IMR-90 (cell line): ENCODE results near the gene PNPLA5. TPM values are rescaled to one million over a fixed set of nuclear protein-coding genes. Genes with fewer than 3 reads are reported as not detected.

Experiments
- ATAC-seq: fragments of 200-7000 bp; cut with Tn5 transposase; 2 replicates; pipeline ENCODE4 v1.9.1; 2020; ENCODE audit warnings: low read depth, mild to moderate bottlenecking, moderate library complexity
- BruUV-seq: library from RNA; stranded (reverse); fragments of 400-500 nt; replicated peaks from 2 replicates; lab custom pipeline; 2021; lab: Mats Ljungman, UMichigan
- CTCF ChIA-PET: fragments of 300-600 bp; formaldehyde crosslinking; extraction: SDS; loops from one replicate; lab custom pipeline; 2021; ENCODE audit warnings: antibody characterized with exemption; lab: Yijun Ruan, JAX
- POLR2A ChIA-PET: fragments of 300-600 bp; sonication (Branson Sonifier 250); formaldehyde crosslinking; loops from one replicate; lab custom pipeline; 2022; ENCODE audit warnings: antibody characterized with exemption; ENCODE audit not compliant: unreplicated experiment; lab: Charles Lee
- DNase-seq: peaks from one replicate; pipeline ENCODE4 v3.0.0; 2013
- H2AFZ ChIP-seq: replicated peaks from 2 replicates; pipeline ENCODE3; 2013; ENCODE audit warnings: low read length, mild to moderate bottlenecking; ENCODE audit not compliant: poor library complexity
- H2AK5ac ChIP-seq: 2 replicates; pipeline ENCODE4 v1.6.1; 2013; ENCODE audit warnings: low read depth, low read length, inconsistent platforms
- H2AK9ac ChIP-seq: replicated peaks from 2 replicates; pipeline ENCODE3; 2013; ENCODE audit warnings: mild to moderate bottlenecking, low read depth, low read length, moderate library complexity; ENCODE audit not compliant: poor library complexity
- H2BK120ac ChIP-seq: 2 replicates; pipeline ENCODE4 v1.6.1; 2013; ENCODE audit warnings: low read depth, low read length, inconsistent platforms
- H2BK15ac ChIP-seq: 3 replicates; pipeline ENCODE4 v1.6.1; 2013; ENCODE audit warnings: low read depth, low read length, inconsistent platforms
- H2BK20ac ChIP-seq: 2 replicates; pipeline ENCODE4 v1.6.1; 2013; ENCODE audit warnings: low read depth, mild to moderate bottlenecking, inconsistent platforms, low read length, moderate library complexity
- H2BK5ac ChIP-seq: 2 replicates; pipeline ENCODE4 v1.6.1; 2013; ENCODE audit warnings: mild to moderate bottlenecking, low read depth, low read length, inconsistent platforms; ENCODE audit not compliant: poor library complexity, severe bottlenecking
- H3K14ac ChIP-seq: replicated peaks from 2 replicates; pipeline ENCODE4 v1.6.1; 2013; ENCODE audit warnings: low read depth, low read length, inconsistent platforms
- H3K18ac ChIP-seq: 2 replicates; pipeline ENCODE4 v1.6.1; 2013; ENCODE audit warnings: low read depth, low read length, control low read depth
- H3K23ac ChIP-seq: 2 replicates; pipeline ENCODE4 v1.6.1; 2013; ENCODE audit warnings: low read depth, low read length, inconsistent platforms
- H3K27ac ChIP-seq: 2 replicates; pipeline ENCODE4 v1.5.1; 2013; ENCODE audit warnings: mild to moderate bottlenecking, control low read depth, low read length; ENCODE audit not compliant: insufficient read depth
- H3K27me3 ChIP-seq: 2 replicates; pipeline ENCODE4 v1.6.1; 2013; ENCODE audit warnings: low read length; ENCODE audit not compliant: control insufficient read depth, insufficient read depth
- H3K36me3 ChIP-seq: 2 replicates; pipeline ENCODE4 v1.6.1; 2013; ENCODE audit warnings: low read length, mixed read lengths; ENCODE audit not compliant: control insufficient read depth, insufficient read depth
- H3K4ac ChIP-seq: 2 replicates; pipeline ENCODE4 v1.6.1; 2013; ENCODE audit warnings: low read depth, low read length, inconsistent platforms
- H3K4me1 ChIP-seq: 2 replicates; pipeline ENCODE4 v1.6.1; 2013; ENCODE audit warnings: low read length, mixed read lengths; ENCODE audit not compliant: control insufficient read depth, insufficient read depth
- H3K4me2 ChIP-seq: 2 replicates; pipeline ENCODE4 v1.6.1; 2013; ENCODE audit warnings: low read depth, mild to moderate bottlenecking, control low read depth, low read length, moderate library complexity
- H3K4me3 ChIP-seq: 2 replicates; pipeline ENCODE4 v1.5.1; 2013; ENCODE audit warnings: low read depth, mild to moderate bottlenecking, control low read depth, low read length, moderate library complexity; ENCODE audit not compliant: insufficient read depth
- H3K56ac ChIP-seq: 2 replicates; pipeline ENCODE4 v1.6.1; 2013; ENCODE audit warnings: low read length, inconsistent platforms; ENCODE audit not compliant: insufficient read depth; ENCODE audit errors: extremely low read depth
- H3K79me1 ChIP-seq, 2 experiments: 2 replicates each; pipeline ENCODE4 v1.6.1; 2013; ENCODE audit warnings: low read length in 2 of 2, inconsistent platforms in 1 of 2, low read depth in 1 of 2
- H3K9ac ChIP-seq: 2 replicates; pipeline ENCODE4 v1.6.1; 2013; ENCODE audit warnings: low read depth, low read length, control low read depth
- H3K9me1 ChIP-seq: 2 replicates; pipeline ENCODE4 v1.6.1; 2013; ENCODE audit warnings: low read length, inconsistent platforms; ENCODE audit not compliant: insufficient read depth
- H3K9me3 ChIP-seq: 2 replicates; pipeline ENCODE4 v1.6.1; 2013; ENCODE audit warnings: low read length; ENCODE audit not compliant: control insufficient read depth, insufficient read depth
- H4K20me1 ChIP-seq: 2 replicates; pipeline ENCODE4 v1.6.1; 2013; ENCODE audit warnings: low read length, inconsistent platforms; ENCODE audit not compliant: insufficient read depth
- H4K5ac ChIP-seq: 2 replicates; pipeline ENCODE4 v1.6.1; 2013; ENCODE audit warnings: mild to moderate bottlenecking, low read depth, low read length, control low read depth
- H4K8ac ChIP-seq, 2 experiments: 2 replicates each; pipeline ENCODE4 v1.6.1; 2013; ENCODE audit warnings: low read depth in 2 of 2, low read length in 2 of 2, control low read depth in 1 of 2, inconsistent platforms in 1 of 2
- H4K91ac ChIP-seq: 2 replicates; pipeline ENCODE4 v1.6.1; 2013; ENCODE audit warnings: low read depth, low read length, inconsistent platforms; ENCODE audit not compliant: insufficient read depth
- BHLHE40 ChIP-seq: fragments of 150-350 bp; IDR thresholded peaks from 2 replicates; pipeline ENCODE4 v1.6.1; 2016; ENCODE audit warnings: mild to moderate bottlenecking, low read depth, low read length
- CEBPB ChIP-seq: IDR thresholded peaks from 2 replicates; pipeline ENCODE4 v1.6.1; 2012; ENCODE audit warnings: low read depth, low read length, improper control_type of control experiment
- CHD1 ChIP-seq: IDR thresholded peaks from 2 replicates; pipeline ENCODE4 v1.6.1; 2012; ENCODE audit warnings: low read depth, low read length, improper control_type of control experiment
- CTCF ChIP-seq: conservative IDR thresholded peaks from 2 replicates; pipeline ENCODE4 v1.5.1; 2012; ENCODE audit warnings: mild to moderate bottlenecking, low read depth, low read length, improper control_type of control experiment
- FOS ChIP-seq: fragments of 150-350 bp; IDR thresholded peaks from 2 replicates; pipeline ENCODE4 v1.6.1; 2016; ENCODE audit warnings: low read depth, low read length
- MAFK ChIP-seq: IDR thresholded peaks from 2 replicates; pipeline ENCODE4 v1.6.1; 2012; ENCODE audit warnings: low read depth, low read length, improper control_type of control experiment
- MAZ ChIP-seq: IDR thresholded peaks from 2 replicates; pipeline ENCODE4 v1.6.1; 2012; ENCODE audit warnings: low read depth, mild to moderate bottlenecking, low read length, improper control_type of control experiment, moderate library complexity, borderline replicate concordance
- MXI1 ChIP-seq: IDR thresholded peaks from 2 replicates; pipeline ENCODE4 v1.6.1; 2012; ENCODE audit warnings: low read depth, mild to moderate bottlenecking, low read length, moderate library complexity, borderline replicate concordance
- POLR2A ChIP-seq: IDR thresholded peaks from 2 replicates; pipeline ENCODE4 v1.6.1; 2012; ENCODE audit warnings: mild to moderate bottlenecking, low read depth, low read length
- RFX5 ChIP-seq: IDR thresholded peaks from 2 replicates; pipeline ENCODE4 v1.8.0; 2012; ENCODE audit warnings: low read depth, mild to moderate bottlenecking, low read length, moderate library complexity
- WGBS, 2 experiments: methylation state at CpG; one replicate each; pipeline versions ENCODE4 v1.1.5 to v1.1.7; 2013; ENCODE audit warnings: missing lambda C conversion rate in 2 of 2; ENCODE audit not compliant: insufficient read length in 1 of 2; ENCODE audit errors: extremely low coverage in 2 of 2; 5-methylcytosine and 5-hydroxymethylcytosine counted together
- dilution Hi-C: fragments of 300-500 bp; cut with HindIII; formaldehyde crosslinking; loops from one replicate; pipeline ENCODE4 v1.14.3; 2018; ENCODE audit warnings: low sequenced_read_pairs; ENCODE audit not compliant: unreplicated experiment
- in situ Hi-C: fragments of 300-500 bp; cut with MboI; formaldehyde crosslinking; loops from 3 replicates; pipeline ENCODE4 v1.14.3; 2019; ENCODE audit warnings: low sequenced_read_pairs, inconsistent platforms, mixed read lengths
- intact Hi-C: fragments of 100-400 bp; cut with micrococcal nuclease; formaldehyde crosslinking; loops from 2 replicates; pipeline ENCODE4 v1.10.0; 2022
- polyA plus RNA-seq, 3 experiments: library from polyadenylated mRNA; depleted of rRNA; stranded (reverse); fragments of >200 nt; gene quantifications; 2 replicates each; pipeline ENCODE4 v1.2.3, GENCODE V29; 2012; ENCODE audit warnings: low replicate concordance in 1 of 3
- total RNA-seq: library from RNA; depleted of rRNA; stranded (reverse); fragments of >200 nt; gene quantifications from 2 replicates; pipeline ENCODE4 v1.2.3, GENCODE V29; 2012

Gene PNPLA5
- total and polyA plus RNA-seq, 2 of the 4 experiments (the other 2 are of a cell fraction), result 0.18 to 0.44 TPM

GRCh38 chr22:43921370-43921769 is 29.6 kb upstream of the PNPLA5 start:
- Histone ChIP-seq H3K4me3 (no peak overlapping the region), H4K91ac (peak overlapping the region; percentile 86), H3K9ac (no peak overlapping the region), H3K56ac (peak overlapping the region; percentile 16; the same call in 1 of the 2 replicates), H3K18ac (peak overlapping the region; percentile 59; the same call in 1 of the 2 replicates), H3K9me3 (no peaks in the 10 kb centered on the region), H4K8ac (peak overlapping the region in 1 of 2 experiments; percentile 97; a peak in 2 of 4 replicates), H3K9me1 (peaks cover 33% of the 10 kb centered on the region), H3K79me1 (peaks cover 0 to 23% of the 10 kb centered on the region in 2 experiments; a peak in 2 of 4 replicates), H3K27ac (peak overlapping the region; percentile 26), H4K5ac (no peak overlapping the region; the same call in 1 of the 2 replicates), H2BK15ac (peak overlapping the region; percentile 98; the same call in 2 of the 3 replicates), H3K27me3 (no peaks in the 10 kb centered on the region), H3K4me1 (peaks cover 34% of the 10 kb centered on the region), H2BK120ac (peak overlapping the region; percentile 92), H3K4ac (peak overlapping the region; percentile 94), H4K20me1 (peaks cover 6% of the 10 kb centered on the region; the same call in 1 of the 2 replicates), H2BK5ac (peak overlapping the region; percentile 66), H3K36me3 (no peaks in the 10 kb centered on the region), H3K4me2 (peak overlapping the region; percentile 13), H2BK20ac (peak overlapping the region; percentile 75), H3K23ac (peak overlapping the region; percentile 61), H2AFZ (peak overlapping the region; percentile 80), H2AK5ac (peak overlapping the region; percentile 98), H2AK9ac (peak overlapping the region; percentile 80), H3K14ac (peak overlapping the region; percentile 72; the same call in 1 of the 2 replicates)
- WGBS, 2 experiments, result 0% methylated on average over 2 of the region's 4 CpGs; no CpG with 5 or more reads in 1 of the 2 experiments
- ChIA-PET POLR2A (interaction anchor here (0.6 kb wide), 1 partner anchor 908 kb away, joined by 3 read pairs; no protein-coding TSS in a partner anchor), CTCF (no interaction called here)
- intact Hi-C loops, result no loop called here
- dilution Hi-C loops, result no loop called here
- peak; percentile 77 for DNase-seq
- peak; percentile 18 for ATAC-seq
- no TSS peak for BruUV-seq
- in situ Hi-C loops, result no loop called here
- TF ChIP-seq FOS, result peak; percentile 66
- no peak for TF ChIP-seq POLR2A
- TF ChIP-seq CEBPB, result no peak
- no peak for TF ChIP-seq MAFK
- no peak for TF ChIP-seq CHD1
- no peak for TF ChIP-seq BHLHE40
- TF ChIP-seq MAZ, result peak; percentile 52; the same call in 1 of the 2 replicates
- no peak for TF ChIP-seq RFX5
- TF ChIP-seq MXI1, result no peak
- no peak for TF ChIP-seq CTCF
